GM19035 (cell line): Measurements from ENCODE around the gene ATG7.

Experiments
- ATAC-seq: cut with Tn5 transposase; IDR thresholded peaks from one replicate; pipeline ENCODE4 v1.9.1; 2021; ENCODE audit not compliant: unreplicated experiment

ATG7 gene

GRCh38 chr3:11271986-11272904, at the start of gene ATG7:
ATG7 (plus strand) TSS chr3:11272397; CDS start chr3:11298696, 26,299 bp downstream.
- peak; percentile 98 for ATAC-seq

GRCh38 chr3:11224010-11224409, 48.2 kb upstream of the ATG7 start:
- no peak for ATAC-seq

DNA sequence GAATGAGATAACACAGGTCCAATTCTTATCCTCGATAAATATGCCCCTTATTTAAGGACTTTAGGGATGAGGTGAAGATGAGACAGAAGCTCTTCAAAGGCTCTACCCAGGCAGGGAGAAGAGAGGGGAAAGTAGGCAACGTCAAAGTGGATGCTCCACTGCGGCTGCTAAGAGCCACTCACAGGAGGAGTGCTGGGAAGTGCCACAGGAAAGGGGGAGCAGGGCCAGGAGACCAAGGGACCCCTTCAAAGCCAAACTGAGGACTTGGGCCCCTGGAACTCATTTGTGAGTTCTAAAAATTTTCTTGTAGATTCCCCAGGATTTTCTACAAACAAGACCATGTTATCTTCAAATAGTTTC, 47.3 kb upstream of the ATG7 start:
- no peak for ATAC-seq

DNA sequence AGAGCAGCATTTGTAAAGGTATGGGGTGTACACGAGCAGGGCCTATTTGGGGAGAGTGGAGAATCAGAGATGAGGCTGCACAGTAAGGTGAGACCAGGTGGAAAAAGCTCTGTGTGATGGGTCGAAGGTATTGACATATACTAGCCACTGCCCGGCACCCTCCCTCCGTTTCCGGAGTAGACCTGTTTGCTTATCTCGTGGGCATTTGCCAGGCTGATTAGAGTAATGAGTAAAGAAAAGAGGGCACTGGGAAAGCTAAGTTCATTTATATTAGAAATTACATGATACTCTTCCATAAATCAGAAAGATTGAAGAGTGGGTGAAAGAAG, 46.2 kb upstream of the ATG7 start:
- ATAC-seq: no peak

DNA sequence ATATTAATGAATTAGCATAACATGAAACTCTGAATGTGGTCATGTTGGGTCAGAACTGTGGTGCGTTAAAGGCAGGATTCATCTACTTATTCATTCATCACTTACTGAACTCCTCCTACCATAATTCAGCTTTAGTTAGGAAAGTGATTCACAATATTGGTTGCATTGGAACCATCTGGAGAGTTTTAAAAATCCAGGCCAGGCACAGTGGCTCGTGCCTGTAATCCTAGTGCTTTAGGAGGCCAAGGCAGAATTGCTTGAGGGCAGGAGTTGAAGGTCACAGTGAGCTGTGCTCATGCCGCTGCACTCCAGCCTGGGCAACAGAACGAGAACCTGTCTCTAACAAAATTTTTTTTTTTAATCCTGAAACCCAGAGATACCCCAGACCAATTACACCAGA, 44.2 kb upstream of the ATG7 start:
- no peak for ATAC-seq

DNA sequence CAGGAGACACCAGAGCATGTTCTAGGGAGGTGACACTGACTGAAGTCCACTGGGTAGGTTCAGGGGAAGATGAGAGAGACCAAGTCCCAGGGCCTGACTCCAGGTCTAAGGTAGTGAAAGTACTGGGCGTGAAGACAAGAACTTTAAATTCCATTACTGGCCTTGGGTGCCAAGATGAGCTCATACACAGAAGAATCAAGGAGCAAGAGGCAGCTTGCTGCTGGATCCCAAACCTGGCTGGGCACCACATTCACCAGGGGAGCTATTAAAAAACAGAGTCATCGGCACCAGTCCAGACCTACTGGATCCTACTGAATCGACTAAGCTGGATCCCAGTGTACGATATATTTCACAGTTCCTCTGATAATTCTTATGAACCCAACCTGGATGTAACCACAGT, 42.1 kb upstream of the ATG7 start:
- no peak for ATAC-seq

- no peak for ATAC-seq
Measured at GRCh38 chr3:11230832-11231231, 41.4 kb upstream of the ATG7 start.

DNA sequence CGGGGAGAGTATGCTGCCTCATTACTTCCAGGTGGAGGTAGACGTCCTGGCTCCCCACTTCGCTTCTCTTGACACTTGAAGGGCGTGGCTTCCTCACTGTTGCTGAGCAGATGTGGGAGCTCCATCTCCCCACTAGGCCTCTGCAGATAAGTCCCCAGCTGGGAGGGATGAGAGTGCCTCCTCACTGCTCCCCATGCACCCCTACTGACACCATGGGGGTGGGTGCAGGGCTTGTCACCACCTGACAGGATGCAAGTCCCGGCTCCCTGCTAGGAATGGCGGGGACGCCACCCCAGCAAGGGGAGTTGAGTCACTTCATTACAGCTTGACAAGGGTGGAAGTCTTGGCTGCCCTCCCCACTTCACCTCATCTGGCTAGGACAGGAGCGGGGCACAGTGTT, 36.8 kb upstream of the ATG7 start:
- no peak for ATAC-seq

DNA sequence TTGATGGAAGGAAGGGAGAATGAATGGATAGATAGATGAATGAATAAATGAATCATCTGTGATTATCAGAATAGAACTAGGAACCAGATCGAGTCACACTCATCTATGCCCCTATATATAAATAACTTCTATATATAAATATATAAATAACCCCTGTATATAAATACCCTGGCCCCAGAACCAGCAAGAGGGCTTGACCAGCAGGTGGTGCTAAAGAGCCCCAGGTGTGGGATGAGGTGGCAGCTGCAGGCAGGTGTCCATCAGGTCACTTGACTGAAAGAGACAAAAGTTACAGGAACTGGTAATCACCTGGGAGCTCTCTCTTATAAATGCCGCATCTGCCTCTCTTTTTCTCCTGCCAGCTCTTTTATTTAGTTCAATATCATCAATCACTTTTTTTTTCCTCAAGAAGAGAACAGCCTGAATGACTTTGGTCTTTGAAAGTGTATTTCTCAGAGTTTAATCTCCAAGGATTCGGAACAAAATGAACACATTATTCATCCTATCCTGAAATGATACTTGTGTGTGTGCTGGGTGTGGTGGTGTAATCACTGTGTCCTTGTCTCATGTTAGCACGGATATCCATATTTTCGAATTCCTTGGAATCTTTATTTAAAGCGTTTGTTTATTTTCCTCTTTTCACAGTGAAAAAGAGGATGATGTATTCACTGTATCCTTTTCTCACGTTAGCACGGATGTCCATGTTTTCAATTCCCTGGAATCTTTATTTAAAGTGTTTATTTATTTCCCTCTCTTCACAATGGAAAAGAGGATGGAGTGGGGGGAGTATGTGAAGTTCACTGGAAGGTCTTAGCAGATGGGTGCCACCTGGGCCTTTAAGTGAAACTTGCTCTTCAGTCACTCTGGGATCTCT, 35.4 kb upstream of the ATG7 start:
- ATAC-seq: peak; percentile 60

DNA sequence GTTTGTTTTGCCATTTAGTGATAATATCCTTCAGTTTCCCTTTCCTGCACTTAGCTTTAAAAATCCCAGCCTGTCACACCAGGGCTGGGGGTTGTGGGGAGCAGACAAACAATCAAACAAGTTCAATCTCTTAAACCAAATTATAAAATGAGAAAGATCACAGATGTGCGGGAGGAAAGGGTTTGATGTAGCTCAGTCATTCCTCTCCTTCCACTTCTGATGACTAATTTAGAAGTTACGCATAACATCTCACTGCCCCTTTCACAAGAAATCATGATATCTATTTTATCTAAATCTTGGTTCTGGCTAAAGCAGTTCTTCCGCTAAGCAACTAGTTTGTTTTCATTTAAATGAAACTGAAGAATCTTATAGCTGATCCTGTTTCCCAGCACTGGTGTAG, 34.1 kb upstream of the ATG7 start:
- no peak for ATAC-seq

- no peak for ATAC-seq
Measured at GRCh38 chr3:11238880-11239279, 33.3 kb upstream of the ATG7 start.

- no peak for ATAC-seq
Measured at GRCh38 chr3:11239796-11240195, 32.4 kb upstream of the ATG7 start.

GRCh38 chr3:11240496-11240895, 31.7 kb upstream of the ATG7 start:
- ATAC-seq: no peak

DNA sequence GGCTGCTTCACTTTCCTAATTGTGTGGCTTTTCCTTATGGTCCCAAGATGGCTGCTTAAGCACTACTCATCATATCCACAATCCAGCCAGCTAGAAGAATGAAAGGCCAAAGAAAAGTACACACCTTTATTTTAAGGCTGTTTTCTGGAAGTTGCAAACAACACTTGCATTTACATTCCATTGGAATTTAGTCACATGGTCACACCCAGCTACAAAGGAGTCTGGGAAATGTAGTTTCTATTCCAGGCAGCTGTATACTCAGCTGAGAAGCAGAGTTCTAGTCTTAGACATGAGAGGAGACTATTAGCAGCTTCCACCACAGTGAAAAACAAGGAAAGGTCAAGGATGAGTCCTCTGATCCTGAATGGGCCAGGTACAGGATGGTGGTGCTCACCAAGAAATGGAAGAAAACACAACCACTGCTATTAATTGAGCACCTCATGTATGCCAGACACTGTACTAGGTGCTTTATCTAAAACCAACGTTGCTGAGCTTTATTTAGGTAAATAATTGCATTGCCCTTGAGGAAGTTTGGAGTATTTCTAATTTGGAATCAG, 28.0 kb upstream of the ATG7 start:
- ATAC-seq: no peak

- ATAC-seq: no peak
Measured at GRCh38 chr3:11245276-11245675, 26.9 kb upstream of the ATG7 start.

DNA sequence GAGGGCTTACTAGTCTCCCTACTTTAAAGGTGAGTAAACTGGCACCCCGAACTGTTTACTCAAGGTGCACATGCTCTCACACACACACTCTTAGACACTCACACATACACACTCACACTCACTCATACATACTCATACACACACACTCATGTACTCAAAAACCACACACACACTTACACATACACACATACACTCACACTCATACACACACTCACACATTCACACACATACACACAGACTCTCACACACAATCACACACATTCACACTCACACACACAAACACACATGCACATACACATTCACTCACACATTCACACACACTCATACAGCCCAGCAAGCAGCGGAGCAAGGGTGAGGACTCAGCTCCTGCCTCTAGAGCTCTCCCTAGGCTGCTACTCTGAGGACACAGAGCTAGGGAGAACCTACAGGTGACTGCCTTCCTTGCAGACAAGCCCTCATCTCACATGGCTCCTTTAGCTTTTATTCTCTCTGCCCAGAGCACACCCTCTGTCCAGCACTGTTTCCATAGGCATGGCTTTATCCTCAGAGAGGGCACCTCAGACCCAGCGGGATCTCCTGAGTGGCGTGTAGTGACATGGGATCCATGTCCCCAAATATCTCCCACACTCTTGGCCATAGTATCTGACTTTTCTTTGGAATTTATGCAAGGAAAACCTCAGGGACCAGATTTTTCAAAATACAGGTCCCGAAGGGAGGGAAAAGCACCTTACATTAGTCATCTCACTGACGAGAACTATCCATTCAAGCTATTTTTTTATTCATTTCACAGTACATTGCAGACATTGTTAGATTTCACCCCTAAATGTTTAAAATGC, 26.2 kb upstream of the ATG7 start:
- no peak for ATAC-seq

- ATAC-seq: no peak
Measured at GRCh38 chr3:11246663-11246970, 25.6 kb upstream of the ATG7 start.

GRCh38 chr3:11247362-11247761, 24.8 kb upstream of the ATG7 start:
- no peak for ATAC-seq

- no peak for ATAC-seq
Measured at GRCh38 chr3:11248596-11248995, 23.6 kb upstream of the ATG7 start.

DNA sequence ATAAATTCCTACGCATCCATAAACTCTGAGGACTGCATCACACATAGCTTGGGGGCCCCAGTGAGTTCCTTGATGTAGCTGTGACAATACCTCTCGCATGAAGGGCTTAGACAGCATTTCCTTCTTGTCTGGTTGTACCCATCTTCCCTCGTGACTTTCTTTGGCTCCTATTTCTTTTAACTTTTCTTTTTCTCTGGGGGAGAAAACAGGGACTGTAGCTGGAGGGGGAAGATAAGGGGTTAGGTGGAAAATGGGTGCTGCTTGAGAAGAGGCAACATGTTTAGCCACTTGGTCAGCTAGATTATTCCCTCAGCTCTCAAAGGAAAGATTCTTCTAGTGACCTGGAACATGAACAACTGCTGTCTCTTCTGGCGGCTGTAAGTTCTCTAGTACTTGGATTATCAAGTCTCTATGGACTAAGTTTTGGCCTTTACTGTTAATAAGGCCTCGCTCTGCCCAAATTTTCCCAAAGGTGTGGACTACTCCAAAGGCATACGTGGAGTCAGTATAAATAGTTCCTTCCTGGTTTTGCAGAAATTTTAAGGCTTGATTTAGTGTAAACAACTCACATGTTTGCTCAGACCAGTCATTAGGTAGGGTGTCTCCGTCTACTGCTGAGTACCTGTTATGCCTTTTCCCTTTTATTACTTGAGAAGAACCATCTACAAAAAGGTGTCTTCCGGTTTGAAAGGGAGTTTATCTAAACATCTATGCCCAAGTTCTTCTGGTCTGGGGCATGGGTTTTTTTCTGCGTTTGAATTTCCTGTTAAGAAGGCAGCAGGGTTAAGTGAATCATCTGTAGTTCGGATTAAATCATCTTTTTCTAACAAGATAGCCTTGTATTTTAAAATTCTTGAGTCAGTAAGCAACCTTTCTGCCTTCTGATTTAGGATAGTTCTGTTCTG, 21.0 kb upstream of the ATG7 start:
- ATAC-seq: no peak
